ENCODE measurements around the gene SMYD3.

GRCh38 chr1:246477634-246478033 lies 29.4 kb downstream of the SMYD3 start:
- TF ChIP-seq CTCF (IDR thresholded peaks at IDR 0.05), result no peak
- no peak for TF ChIP-seq POLR2A (IDR thresholded peaks at IDR 0.05)
